MM.1S (cell line): ENCODE measurements around the gene POLR2E.

Source experiments
- DNase-seq: peaks from one replicate; pipeline ENCODE4 v3.0.0-alpha.2; 2015
- H2AFZ ChIP-seq: fragments of 300-600 bp; sonication (generic); 2 replicates; pipeline ENCODE4 v1.6.0; 2016; ENCODE audit warnings: antibody characterized with exemption, low read length
- H3F3A ChIP-seq: fragments of 300-600 bp; sonication (generic); 2 replicates; pipeline ENCODE4 v1.6.1; 2016; ENCODE audit warnings: mild to moderate bottlenecking, antibody characterized with exemption, low read length, moderate library complexity, mixed read lengths; ENCODE audit not compliant: insufficient read depth
- H3K27ac ChIP-seq: fragments of 300-600 bp; sonication (generic); 2 replicates; pipeline ENCODE4 v1.5.1; 2016; ENCODE audit warnings: mild to moderate bottlenecking, low read length
- H3K27me3 ChIP-seq: fragments of 300-600 bp; sonication (generic); replicated peaks from 2 replicates; pipeline ENCODE4 v1.6.0; 2016; ENCODE audit warnings: low read length; ENCODE audit not compliant: insufficient read depth
- H3K36me3 ChIP-seq: fragments of 300-600 bp; sonication (generic); replicated peaks from 2 replicates; pipeline ENCODE4 v1.6.1; 2016; ENCODE audit warnings: mild to moderate bottlenecking, low read length, mixed read lengths; ENCODE audit not compliant: insufficient read depth
- H3K4me1 ChIP-seq: fragments of 300-600 bp; sonication (generic); 2 replicates; pipeline ENCODE4 v1.6.1; 2016; ENCODE audit warnings: low read length, mixed read lengths
- H3K4me2 ChIP-seq: fragments of 300-600 bp; sonication (generic); 2 replicates; pipeline ENCODE4 v1.6.0; 2016; ENCODE audit warnings: low read depth, low read length
- H3K4me3 ChIP-seq: fragments of 300-600 bp; sonication (generic); 2 replicates; pipeline ENCODE4 v1.5.1; 2016; ENCODE audit warnings: low read length, mixed read lengths
- H3K79me2 ChIP-seq: fragments of 300-600 bp; sonication (generic); 2 replicates; pipeline ENCODE4 v1.6.1; 2016; ENCODE audit warnings: mixed run types, low read length, mixed read lengths
- H3K9ac ChIP-seq: fragments of 300-600 bp; sonication (generic); 2 replicates; pipeline ENCODE4 v1.6.1; 2016; ENCODE audit warnings: low read length, mixed read lengths
- H3K9me2 ChIP-seq: fragments of 300-600 bp; sonication (generic); replicated peaks from 2 replicates; pipeline ENCODE4 v1.6.1; 2016; ENCODE audit warnings: mild to moderate bottlenecking, low read length, mixed read lengths; ENCODE audit not compliant: insufficient read depth
- H3K9me3 ChIP-seq: fragments of 300-600 bp; sonication (generic); replicated peaks from 2 replicates; pipeline ENCODE4 v1.6.1; 2016; ENCODE audit warnings: mild to moderate bottlenecking, low read length, mixed read lengths; ENCODE audit not compliant: insufficient read depth
- H4K20me1 ChIP-seq: fragments of 300-600 bp; sonication (generic); 2 replicates; pipeline ENCODE4 v1.6.1; 2016; ENCODE audit warnings: mild to moderate bottlenecking, low read length, moderate library complexity, mixed read lengths; ENCODE audit not compliant: insufficient read depth
- CTCF ChIP-seq: fragments of 300-600 bp; sonication (generic); IDR thresholded peaks from 2 replicates; pipeline ENCODE4 v1.5.1; 2016; ENCODE audit warnings: antibody characterized with exemption, low read length, mixed read lengths
- EZH2 ChIP-seq: fragments of 300-600 bp; sonication (generic); optimal IDR thresholded peaks from 2 replicates; pipeline ENCODE3; 2017; ENCODE audit warnings: low read depth, mild to moderate bottlenecking, antibody characterized with exemption, low read length, mixed read lengths
- EZH2phosphoT487 ChIP-seq: fragments of 300-600 bp; sonication (generic); IDR thresholded peaks from 2 replicates; pipeline ENCODE4 v1.6.1; 2018; ENCODE audit warnings: antibody characterized with exemption, low read length

Gene POLR2E

GRCh38 chr19:1055886-1056620 lies 39.1 kb downstream of the POLR2E start:
- Histone ChIP-seq H3K36me3 (no peaks in the 10 kb centered on the region), H3K9me3 (no peaks in the 10 kb centered on the region), H3K4me2 (no peak overlapping the region), H3K27me3 (no peaks in the 10 kb centered on the region), H3K79me2 (no peaks in the 10 kb centered on the region), H3K9me2 (no peaks in the 10 kb centered on the region), H3K4me1 (no peaks in the 10 kb centered on the region), H3K27ac (no peak overlapping the region), H2AFZ (no peak overlapping the region), H3K9ac (no peak overlapping the region), H4K20me1 (no peaks in the 10 kb centered on the region), H3K4me3 (no peak overlapping the region), H3F3A (no peaks in the 10 kb centered on the region)
- TF ChIP-seq EZH2phosphoT487 (no peak), EZH2 (no peak), CTCF (no peak)
- no peak for DNase-seq

- H3K9ac ChIP-seq: no peak overlapping the region
- H3K4me2 ChIP-seq: no peak overlapping the region
- no peaks in the 10 kb centered on the region for H3F3A ChIP-seq
- no peaks in the 10 kb centered on the region for H3K79me2 ChIP-seq
- no peaks in the 10 kb centered on the region for H3K9me2 ChIP-seq
- H3K27ac ChIP-seq: no peak overlapping the region
- no peaks in the 10 kb centered on the region for H3K9me3 ChIP-seq
- H3K36me3 ChIP-seq: no peaks in the 10 kb centered on the region
- no peaks in the 10 kb centered on the region for H3K4me1 ChIP-seq
- no peak for TF ChIP-seq CTCF
- TF ChIP-seq EZH2phosphoT487: no peak
- TF ChIP-seq EZH2: no peak
- H3K4me3 ChIP-seq: no peak overlapping the region
- H2AFZ ChIP-seq: no peak overlapping the region
- H3K27me3 ChIP-seq: no peaks in the 10 kb centered on the region
- no peaks in the 10 kb centered on the region for H4K20me1 ChIP-seq
- DNase-seq: no peak
Observed at GRCh38 chr19:1055028-1055425, 40.1 kb downstream of the POLR2E start.

DNA sequence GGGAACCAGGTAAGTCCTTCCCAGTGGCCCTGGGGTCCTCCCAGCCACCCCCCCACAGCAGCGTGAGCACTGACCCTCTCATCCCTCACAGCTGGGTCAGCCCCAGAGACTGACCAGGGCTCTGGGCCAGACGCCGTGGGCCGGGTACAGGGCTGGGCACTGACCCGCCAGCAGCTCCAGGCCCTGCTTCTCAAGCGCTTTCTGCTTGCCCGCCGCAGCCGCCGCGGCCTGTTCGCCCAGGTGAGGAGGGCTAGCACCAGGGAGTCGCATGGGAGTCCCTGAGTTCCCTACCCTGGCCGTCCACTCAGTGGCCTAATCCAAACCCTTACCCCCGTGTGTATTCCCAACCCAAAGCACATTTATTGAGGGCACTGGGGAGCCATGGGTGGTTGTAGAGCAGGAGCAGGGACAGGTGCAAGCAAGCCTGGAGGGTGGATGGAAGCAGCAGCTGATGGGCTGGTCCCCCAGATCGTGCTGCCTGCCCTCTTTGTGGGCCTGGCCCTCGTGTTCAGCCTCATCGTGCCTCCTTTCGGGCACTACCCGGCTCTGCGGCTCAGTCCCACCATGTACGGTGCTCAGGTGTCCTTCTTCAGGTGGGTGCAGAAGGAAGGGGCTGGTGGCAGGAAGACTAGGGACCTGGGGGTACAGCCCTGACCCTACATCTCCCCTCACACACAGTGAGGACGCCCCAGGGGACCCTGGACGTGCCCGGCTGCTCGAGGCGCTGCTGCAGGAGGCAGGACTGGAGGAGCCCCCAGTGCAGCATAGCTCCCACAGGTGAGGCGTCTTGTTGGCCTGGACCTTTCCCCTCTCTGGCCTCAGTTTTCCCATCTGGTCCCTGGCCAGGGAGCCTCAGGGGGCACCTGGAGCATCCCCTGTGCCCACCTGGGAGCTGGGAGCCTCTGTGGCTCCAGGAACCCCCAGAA lies 40.8 kb downstream of the POLR2E start:
- H3K4me2 ChIP-seq: no peak overlapping the region
- DNase-seq: no peak
- H3K4me1 ChIP-seq: no peaks in the 10 kb centered on the region
- no peak overlapping the region for H3K27ac ChIP-seq
- no peak overlapping the region for H2AFZ ChIP-seq
- H3K36me3 ChIP-seq: no peaks in the 10 kb centered on the region
- H3K9me3 ChIP-seq: no peaks in the 10 kb centered on the region
- no peak overlapping the region for H3K4me3 ChIP-seq
- no peaks in the 10 kb centered on the region for H3K79me2 ChIP-seq
- TF ChIP-seq EZH2 (no peak), CTCF (no peak), EZH2phosphoT487 (no peak)
- H4K20me1 ChIP-seq: no peaks in the 10 kb centered on the region
- H3K9me2 ChIP-seq: no peaks in the 10 kb centered on the region
- no peaks in the 10 kb centered on the region for H3F3A ChIP-seq
- H3K27me3 ChIP-seq: no peaks in the 10 kb centered on the region
- no peak overlapping the region for H3K9ac ChIP-seq
